ENCODE results near the gene C10orf53. TPM values are rescaled to one million over a fixed set of nuclear protein-coding genes. Genes with fewer than 3 reads are reported as not detected.

C10orf53 gene
- total RNA-seq, 1 donor from 2014 or later, result not detected

- no peaks in the 10 kb centered on the region for H3K9me3 ChIP-seq (ENCODE audit: low read depth)
- H4K20me1 ChIP-seq (ENCODE audit: low read depth), result no peaks in the 10 kb centered on the region
- peaks cover 58% of the 10 kb centered on the region for H3K27me3 ChIP-seq
- no peak for DNase-seq (ENCODE audit: low spot score)
- no peak overlapping the region for H3K4me2 ChIP-seq
- Mint-ChIP-seq H3K27me3 (ENCODE audit: insufficient read depth, low read depth) (peaks cover 10% of the 10 kb centered on the region), H3K27ac (no peak overlapping the region), H3K36me3 (no peaks in the 10 kb centered on the region), H3K4me1 (no peaks in the 10 kb centered on the region), H3K9me3 (peaks cover under 1% of the 10 kb centered on the region), H3K4me3 (no peak overlapping the region)
- H3K27ac ChIP-seq, result no peak overlapping the region
- no peaks in the 10 kb centered on the region for H3K79me2 ChIP-seq (ENCODE audit: low read depth)
- no peaks in the 10 kb centered on the region for H3F3A ChIP-seq (ENCODE audit: low read depth)
- no peaks in the 10 kb centered on the region for H3K4me1 ChIP-seq
- no peak overlapping the region for H3K4me3 ChIP-seq
- no peak overlapping the region for H3K9ac ChIP-seq
- H3K36me3 ChIP-seq, result no peaks in the 10 kb centered on the region
- TF ChIP-seq, protein P1, sequence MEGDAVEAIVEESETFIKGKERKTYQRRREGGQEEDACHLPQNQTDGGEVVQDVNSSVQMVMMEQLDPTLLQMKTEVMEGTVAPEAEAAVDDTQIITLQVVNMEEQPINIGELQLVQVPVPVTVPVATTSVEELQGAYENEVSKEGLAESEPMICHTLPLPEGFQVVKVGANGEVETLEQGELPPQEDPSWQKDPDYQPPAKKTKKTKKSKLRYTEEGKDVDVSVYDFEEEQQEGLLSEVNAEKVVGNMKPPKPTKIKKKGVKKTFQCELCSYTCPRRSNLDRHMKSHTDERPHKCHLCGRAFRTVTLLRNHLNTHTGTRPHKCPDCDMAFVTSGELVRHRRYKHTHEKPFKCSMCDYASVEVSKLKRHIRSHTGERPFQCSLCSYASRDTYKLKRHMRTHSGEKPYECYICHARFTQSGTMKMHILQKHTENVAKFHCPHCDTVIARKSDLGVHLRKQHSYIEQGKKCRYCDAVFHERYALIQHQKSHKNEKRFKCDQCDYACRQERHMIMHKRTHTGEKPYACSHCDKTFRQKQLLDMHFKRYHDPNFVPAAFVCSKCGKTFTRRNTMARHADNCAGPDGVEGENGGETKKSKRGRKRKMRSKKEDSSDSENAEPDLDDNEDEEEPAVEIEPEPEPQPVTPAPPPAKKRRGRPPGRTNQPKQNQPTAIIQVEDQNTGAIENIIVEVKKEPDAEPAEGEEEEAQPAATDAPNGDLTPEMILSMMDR (IDR thresholded peaks at IDR 0.05), result no peak
- TF ChIP-seq EZH2phosphoT487 (IDR thresholded peaks at IDR 0.05) (no peak), EZH2 (IDR thresholded peaks at IDR 0.05) (no peak)
- H2AFZ ChIP-seq (replicated peaks), result no peak overlapping the region
Observed at GRCh38 chr10:49664842-49665355, 14.6 kb upstream of the C10orf53 start.

GRCh38 chr10:49666054-49666615 lies 13.3 kb upstream of the C10orf53 start:
- no peaks in the 10 kb centered on the region for H3F3A ChIP-seq (ENCODE audit: low read depth)
- H3K9me3 Mint-ChIP-seq, result peaks cover under 1% of the 10 kb centered on the region
- no peak overlapping the region for H3K9ac ChIP-seq
- H3K27me3 Mint-ChIP-seq (ENCODE audit: insufficient read depth, low read depth), result peaks cover 7% of the 10 kb centered on the region
- H3K9me3 ChIP-seq (ENCODE audit: low read depth), result no peaks in the 10 kb centered on the region
- no peaks in the 10 kb centered on the region for H3K4me1 ChIP-seq
- H3K36me3 Mint-ChIP-seq, result no peaks in the 10 kb centered on the region
- H3K4me3 Mint-ChIP-seq, result no peak overlapping the region
- no peak overlapping the region for H2AFZ ChIP-seq (replicated peaks)
- no peaks in the 10 kb centered on the region for H3K4me1 Mint-ChIP-seq
- no peaks in the 10 kb centered on the region for H3K79me2 ChIP-seq (ENCODE audit: low read depth)
- no peaks in the 10 kb centered on the region for H4K20me1 ChIP-seq (ENCODE audit: low read depth)
- peaks cover 59% of the 10 kb centered on the region for H3K27me3 ChIP-seq
- TF ChIP-seq EZH2 (IDR thresholded peaks at IDR 0.05) (no peak), EZH2phosphoT487 (IDR thresholded peaks at IDR 0.05) (no peak)
- TF ChIP-seq, protein P1 (IDR thresholded peaks at IDR 0.05), result no peak
- H3K4me3 ChIP-seq, result no peak overlapping the region
- H3K27ac ChIP-seq, result no peak overlapping the region
- DNase-seq (ENCODE audit: low spot score), result no peak
- no peaks in the 10 kb centered on the region for H3K36me3 ChIP-seq
- H3K4me2 ChIP-seq, result no peak overlapping the region
- no peak overlapping the region for H3K27ac Mint-ChIP-seq

DNA sequence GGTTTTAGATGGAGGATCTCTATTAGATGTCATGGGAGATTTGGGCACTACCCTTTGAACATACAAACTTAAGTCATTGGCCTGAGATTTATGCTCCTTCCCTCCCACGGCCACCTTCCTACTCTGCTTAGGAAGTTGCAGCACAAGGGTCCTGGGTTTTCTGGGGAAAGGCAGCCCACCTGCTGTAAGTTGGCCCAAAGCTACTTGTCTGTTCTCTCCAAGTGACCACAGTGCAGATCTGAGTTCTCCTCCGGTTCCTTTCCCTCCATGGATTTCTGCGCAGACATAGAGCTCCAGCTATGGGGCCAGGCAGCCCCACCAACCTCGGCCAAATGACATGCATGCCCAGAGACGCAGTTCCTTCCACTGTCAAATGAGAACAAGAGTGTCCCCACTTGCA lies 12.8 kb upstream of the C10orf53 start:
- H3K4me3 ChIP-seq, result no peak overlapping the region
- H3K4me1 ChIP-seq, result no peaks in the 10 kb centered on the region
- peaks cover 59% of the 10 kb centered on the region for H3K27me3 ChIP-seq
- H3K9ac ChIP-seq, result no peak overlapping the region
- no peak overlapping the region for H2AFZ ChIP-seq (replicated peaks)
- no peak overlapping the region for H3K4me3 Mint-ChIP-seq
- no peaks in the 10 kb centered on the region for H3K4me1 Mint-ChIP-seq
- H3K27ac ChIP-seq, result no peak overlapping the region
- no peaks in the 10 kb centered on the region for H3F3A ChIP-seq (ENCODE audit: low read depth)
- peaks cover 3% of the 10 kb centered on the region for H3K9me3 Mint-ChIP-seq
- no peaks in the 10 kb centered on the region for H3K36me3 Mint-ChIP-seq
- peaks cover 7% of the 10 kb centered on the region for H3K27me3 Mint-ChIP-seq (ENCODE audit: insufficient read depth, low read depth)
- no peaks in the 10 kb centered on the region for H4K20me1 ChIP-seq (ENCODE audit: low read depth)
- H3K9me3 ChIP-seq (ENCODE audit: low read depth), result no peaks in the 10 kb centered on the region
- no peaks in the 10 kb centered on the region for H3K79me2 ChIP-seq (ENCODE audit: low read depth)
- H3K36me3 ChIP-seq, result no peaks in the 10 kb centered on the region
- H3K4me2 ChIP-seq, result no peak overlapping the region
- no peak for DNase-seq (ENCODE audit: low spot score)
- TF ChIP-seq, protein P1 (IDR thresholded peaks at IDR 0.05), result no peak
- TF ChIP-seq EZH2 (IDR thresholded peaks at IDR 0.05) (no peak), EZH2phosphoT487 (IDR thresholded peaks at IDR 0.05) (no peak)
- H3K27ac Mint-ChIP-seq, result no peak overlapping the region
